Stimulated activated naive B cell treated with anti-CD40 and anti-IgM and Interleukin-4, amounts not matched to agents 10 μg/mL and 1 μg/mL and 100 μg/mL, for 72 hours (primary cell): ENCODE measurements around the gene GAPT.

Experiments used
- ATAC-seq, 2 donors: fragments of 150-1000 bp; cut with Tn5 transposase; replicated peaks; 2 replicates each; pipeline ENCODE4 v1.10.0; 2021; ENCODE audit warnings: moderate library complexity in 1 of 2
- DNase-seq: peaks from one replicate; pipeline ENCODE4 v3.0.0; 2021
- H3K27ac Mint-ChIP-seq: one replicate; pipeline ENCODE4 v1.8.0; 2022; ENCODE audit warnings: mild to moderate bottlenecking, mixed read lengths
- H3K27me3 Mint-ChIP-seq, 2 donors: one replicate each; pipeline ENCODE4 v1.8.0; 2022; ENCODE audit warnings: mixed read lengths in 2 of 2
- H3K36me3 Mint-ChIP-seq, 2 donors: one replicate each; pipeline ENCODE4 v1.8.0; 2022; ENCODE audit warnings: mixed read lengths in 2 of 2, mild to moderate bottlenecking in 1 of 2
- H3K4me1 Mint-ChIP-seq, 2 donors: one replicate each; pipeline ENCODE4 v1.8.0; 2022; ENCODE audit warnings: mixed read lengths in 2 of 2, mild to moderate bottlenecking in 1 of 2
- H3K4me3 Mint-ChIP-seq, 2 donors: one replicate each; pipeline ENCODE4 v1.8.0; 2022; ENCODE audit warnings: mild to moderate bottlenecking in 2 of 2, mixed read lengths in 2 of 2, moderate library complexity in 1 of 2
- H3K9me3 Mint-ChIP-seq, 2 donors: one replicate each; pipeline ENCODE4 v1.8.0; 2022; ENCODE audit warnings: mixed read lengths in 2 of 2, mild to moderate bottlenecking in 1 of 2

The GAPT gene

DNA sequence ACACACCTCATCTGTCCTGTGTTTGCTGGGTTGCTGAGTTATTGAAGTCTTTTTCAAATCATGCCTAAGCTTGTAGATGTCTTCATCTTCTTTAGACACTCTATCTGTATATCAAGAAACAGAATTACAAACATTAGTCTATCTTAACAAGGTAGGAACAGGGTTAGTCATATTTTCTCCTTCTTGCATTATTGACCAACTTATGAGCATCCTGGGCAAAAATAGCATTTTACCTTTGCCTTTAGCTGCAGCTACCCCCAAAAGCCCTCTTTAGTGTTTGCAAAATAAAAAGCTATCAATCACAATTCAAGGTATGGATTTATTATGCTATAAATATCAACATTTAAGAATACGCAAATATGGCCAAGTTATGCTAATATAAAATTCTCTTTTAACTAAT, 34.7 kb upstream of the GAPT start:
- Mint-ChIP-seq H3K27me3 (no peaks in the 10 kb centered on the region), H3K9me3 (no peaks in the 10 kb centered on the region), H3K36me3 (peaks cover 3 to 8% of the 10 kb centered on the region in 2 donors), H3K4me3 (no peak overlapping the region), H3K27ac (no peak overlapping the region), H3K4me1 (peaks cover 6 to 15% of the 10 kb centered on the region in 2 donors)
- ATAC-seq (no peak), DNase-seq (no peak)

DNA sequence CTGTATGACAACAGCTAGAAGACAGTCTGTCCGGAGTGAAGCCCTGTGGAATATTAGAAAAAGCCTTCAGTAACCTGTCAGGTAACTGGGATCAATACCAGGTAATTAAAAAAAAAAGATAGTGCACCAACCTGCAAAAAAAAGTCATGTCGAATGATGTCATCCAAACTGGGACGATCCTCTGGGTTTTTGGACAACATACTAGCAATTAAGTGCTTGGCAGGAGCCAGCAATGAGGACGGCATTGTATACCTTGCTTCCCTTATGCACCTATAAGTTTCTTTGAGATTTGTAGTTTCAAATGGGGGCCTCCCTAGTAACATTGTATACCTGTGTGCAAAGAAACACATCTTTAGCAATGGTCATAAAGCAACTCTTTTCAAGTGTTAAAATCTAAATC, 34.2 kb upstream of the GAPT start:
- H3K36me3 Mint-ChIP-seq: peaks cover 3 to 8% of the 10 kb centered on the region in 2 donors
- H3K27ac Mint-ChIP-seq: no peak overlapping the region
- no peaks in the 10 kb centered on the region for H3K9me3 Mint-ChIP-seq
- H3K4me3 Mint-ChIP-seq: no peak overlapping the region
- no peaks in the 10 kb centered on the region for H3K27me3 Mint-ChIP-seq
- DNase-seq (no peak), ATAC-seq (no peak)
- peaks cover 7 to 15% of the 10 kb centered on the region in 2 donors for H3K4me1 Mint-ChIP-seq

DNA sequence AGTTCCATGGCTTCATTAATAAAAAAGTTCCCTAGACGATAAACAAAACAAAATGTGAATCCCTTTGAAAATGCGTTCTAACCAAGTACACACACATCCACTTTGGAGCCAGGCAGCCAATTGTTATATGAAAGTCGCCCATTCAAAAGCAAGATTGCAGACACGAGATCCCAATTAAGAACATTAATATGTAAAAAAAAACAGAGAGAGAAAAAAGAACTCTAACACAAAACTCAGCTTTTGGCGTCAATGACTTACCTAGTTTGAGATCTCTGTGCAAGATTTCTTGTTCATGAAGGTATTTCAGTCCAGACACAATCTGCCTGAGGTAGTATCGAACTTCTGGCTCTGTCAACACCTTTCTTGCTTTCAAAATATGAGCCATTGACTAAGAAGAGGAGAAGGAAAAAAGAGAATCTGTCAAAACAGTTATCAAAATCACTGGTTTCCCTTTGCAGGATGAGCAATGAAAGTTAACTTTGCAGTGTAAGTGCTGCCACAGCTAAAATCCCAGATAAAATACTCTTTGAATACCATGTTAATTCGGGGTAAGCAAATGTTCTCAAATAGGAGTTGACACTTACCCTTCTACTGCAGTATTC, 33.0 kb upstream of the GAPT start:
- Mint-ChIP-seq H3K27ac (no peak overlapping the region), H3K27me3 (no peaks in the 10 kb centered on the region), H3K4me3 (peak overlapping the region in 1 of 2 donors; percentile 92), H3K36me3 (peaks cover 3 to 8% of the 10 kb centered on the region in 2 donors), H3K4me1 (peaks cover 7 to 15% of the 10 kb centered on the region in 2 donors), H3K9me3 (no peaks in the 10 kb centered on the region)
- no peak for DNase-seq
- no peak for ATAC-seq

DNA sequence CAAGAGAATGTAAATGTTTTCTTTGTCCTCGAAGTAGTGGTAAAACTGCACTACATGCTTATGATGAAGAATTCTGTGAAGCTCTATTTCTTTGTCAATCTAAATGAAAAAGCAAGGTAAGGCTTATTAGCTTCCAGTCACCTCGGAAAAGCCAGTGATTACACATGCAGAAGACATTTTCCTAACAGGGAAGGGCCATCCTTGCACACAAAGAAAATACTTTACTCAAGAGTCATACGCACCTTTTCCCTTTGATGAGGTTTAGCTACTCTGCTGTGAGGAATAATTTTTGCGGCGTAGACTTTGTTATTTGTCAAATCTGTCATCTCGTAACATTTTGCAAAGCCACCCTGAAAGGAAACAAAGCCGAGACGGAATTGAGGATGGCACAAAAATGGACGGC, 32.5 kb upstream of the GAPT start:
- Mint-ChIP-seq H3K4me3 (peak overlapping the region; percentile 86 to 92), H3K4me1 (peaks cover 7 to 15% of the 10 kb centered on the region in 2 donors), H3K36me3 (peaks cover 3 to 8% of the 10 kb centered on the region in 2 donors), H3K9me3 (no peaks in the 10 kb centered on the region), H3K27ac (no peak overlapping the region), H3K27me3 (no peaks in the 10 kb centered on the region)
- DNase-seq (no peak), ATAC-seq (no peak)

DNA sequence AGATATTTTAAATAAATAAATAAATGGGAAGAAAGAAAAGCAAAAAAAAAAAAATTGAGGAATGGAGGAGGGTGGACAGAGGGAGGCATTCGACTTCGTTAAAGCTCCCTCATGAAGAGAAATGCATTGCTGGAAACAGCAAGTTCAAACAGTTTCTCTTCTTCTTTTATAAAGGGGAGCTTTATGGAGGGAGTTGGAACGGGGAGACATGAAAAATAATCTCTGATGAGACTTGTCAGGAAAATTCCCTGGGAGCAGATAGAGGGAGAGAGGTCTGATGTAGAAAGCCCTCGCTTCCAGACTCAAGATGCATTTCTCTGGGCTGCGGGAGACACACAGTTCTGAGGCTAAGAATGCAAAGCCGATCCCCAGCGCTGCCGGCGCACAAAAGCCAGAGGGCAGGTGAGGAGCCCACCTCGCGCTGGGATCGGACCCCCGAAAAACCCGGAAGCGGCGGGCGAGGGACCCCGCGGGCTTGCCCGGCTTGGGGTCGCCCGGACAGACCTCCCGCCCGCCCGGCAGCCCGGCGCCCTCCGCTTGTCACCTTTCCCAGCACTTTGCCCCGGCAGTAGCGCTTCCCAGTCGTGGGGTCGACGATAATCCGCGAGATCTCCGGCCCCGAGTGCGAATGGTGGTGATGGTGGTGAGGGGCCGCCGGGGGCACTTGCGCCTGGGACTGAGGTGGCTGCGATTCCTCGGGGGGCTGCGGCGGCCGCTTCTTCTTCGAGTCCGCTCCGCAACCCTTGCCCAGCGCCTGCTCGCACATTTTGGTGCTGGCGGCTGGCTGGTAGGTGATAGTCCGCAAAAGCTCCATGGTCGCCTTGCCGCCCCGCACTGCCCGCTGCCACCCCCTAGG, 31.9 kb upstream of the GAPT start:
- peak; percentile 18 for DNase-seq
- ATAC-seq: peak; percentile 0 to 1
- Mint-ChIP-seq H3K4me3 (peak overlapping the region; percentile 86 to 92), H3K36me3 (peaks cover 3 to 8% of the 10 kb centered on the region in 2 donors), H3K4me1 (peaks cover 7 to 15% of the 10 kb centered on the region in 2 donors), H3K9me3 (no peaks in the 10 kb centered on the region), H3K27ac (peak overlapping the region; percentile 90), H3K27me3 (no peaks in the 10 kb centered on the region)

DNA sequence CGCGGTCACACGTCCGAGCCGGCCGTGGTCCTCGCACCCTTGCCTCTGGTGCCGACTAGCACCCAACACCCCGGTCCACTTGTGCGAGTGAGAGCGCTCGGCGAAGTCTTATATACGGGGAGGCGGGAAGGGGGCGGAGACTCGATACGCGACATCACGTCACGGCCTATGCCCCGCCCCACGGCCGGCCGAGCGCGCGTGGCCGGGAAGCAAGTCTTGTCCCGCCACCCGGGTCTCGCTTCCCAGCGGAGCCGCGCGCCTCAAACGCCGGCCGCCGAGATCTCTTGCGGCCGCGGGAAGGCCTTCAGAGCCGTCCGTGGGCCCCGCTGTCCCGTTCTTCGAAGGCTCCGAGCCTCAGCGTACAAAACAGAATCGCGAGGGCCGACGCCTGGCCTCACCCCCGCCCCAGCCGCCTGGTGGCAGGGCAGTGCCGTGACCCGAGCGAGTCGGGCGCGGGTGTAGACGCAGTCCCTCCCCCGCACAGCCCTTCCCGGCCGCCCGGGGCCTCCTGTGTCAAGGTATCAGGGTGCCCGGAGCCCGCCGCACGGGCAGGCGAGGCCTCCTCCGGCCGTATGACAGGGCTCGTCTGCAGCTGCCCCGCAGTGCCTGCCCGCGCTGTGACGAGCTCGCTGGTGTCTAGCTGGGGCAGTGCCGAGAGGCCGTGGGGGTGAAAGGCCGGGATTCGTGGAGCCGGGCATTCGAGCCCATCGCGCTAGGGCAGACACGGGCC, 31.1 kb upstream of the GAPT start, which contains the start of gene PLK2:
PLK2 (minus strand) TSS at position 85 of the 730 bp plus-strand sequence. CDS start 127 bp downstream, outside the sequence.
- Mint-ChIP-seq H3K4me1 (peaks cover 7 to 15% of the 10 kb centered on the region in 2 donors), H3K36me3 (peaks cover 0 to 2% of the 10 kb centered on the region in 2 donors), H3K27ac (peak within 1 kb of the TSS; percentile 90), H3K4me3 (peak within 1 kb of the TSS; percentile 86 to 92), H3K9me3 (no peaks in the 10 kb centered on the region), H3K27me3 (no peaks in the 10 kb centered on the region)
- DNase-seq (peak; percentile 84), ATAC-seq (peak; percentile 82 to 84)

DNA sequence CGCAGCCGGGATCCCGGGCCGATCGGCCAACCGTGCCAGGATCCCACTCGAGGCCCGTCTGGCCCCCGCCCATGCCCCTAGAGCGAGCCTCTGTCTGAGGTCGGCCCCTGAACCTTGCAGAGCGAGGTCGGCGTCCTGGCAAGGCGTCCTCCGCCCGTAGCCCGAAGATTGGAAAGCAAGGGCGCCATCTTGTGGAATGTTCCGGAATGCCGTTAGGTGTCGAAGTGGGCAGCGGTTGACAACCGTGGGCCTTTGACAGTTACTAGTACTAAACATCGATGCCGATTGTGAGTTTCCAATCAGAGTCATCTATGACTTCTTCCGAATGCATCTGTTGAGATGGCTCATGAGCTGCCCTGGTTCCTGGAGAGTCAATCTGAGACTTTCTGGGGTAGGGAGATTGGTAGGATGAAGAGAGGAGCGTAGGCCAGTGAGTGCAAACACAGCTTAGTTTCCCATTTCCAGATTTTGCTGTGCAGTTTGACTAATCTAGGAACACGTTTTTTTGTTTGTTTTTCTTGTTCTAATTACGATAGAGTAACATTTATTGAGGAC, 30.4 kb upstream of the GAPT start:
- H3K9me3 Mint-ChIP-seq: no peaks in the 10 kb centered on the region
- H3K27ac Mint-ChIP-seq: peak overlapping the region; percentile 90
- DNase-seq: peak; percentile 88
- peak; percentile 77 for ATAC-seq
- H3K4me1 Mint-ChIP-seq: peaks cover 7 to 15% of the 10 kb centered on the region in 2 donors
- no peaks in the 10 kb centered on the region for H3K27me3 Mint-ChIP-seq
- H3K36me3 Mint-ChIP-seq: no peaks in the 10 kb centered on the region
- peak overlapping the region; percentile 86 to 92 for H3K4me3 Mint-ChIP-seq

DNA sequence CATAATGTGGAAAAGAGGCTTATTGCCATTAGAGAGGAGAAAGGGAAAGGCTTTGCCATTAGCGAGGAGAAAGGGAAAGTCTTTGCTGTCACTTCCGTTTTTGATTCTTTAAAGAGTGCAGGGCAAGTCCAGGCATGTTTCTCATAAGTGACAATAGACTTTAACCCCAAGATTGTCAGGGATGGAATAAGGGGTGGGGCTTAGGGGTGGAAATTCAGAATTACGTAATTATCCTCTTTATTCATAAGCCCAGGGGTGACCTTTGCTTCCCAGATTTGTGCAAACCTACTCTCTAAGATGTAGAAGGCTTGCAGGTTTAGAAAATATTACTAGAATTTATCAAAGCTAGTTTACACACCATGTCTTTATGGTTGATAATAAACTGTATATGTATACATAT, 29.1 kb upstream of the GAPT start:
- Mint-ChIP-seq H3K36me3 (no peaks in the 10 kb centered on the region), H3K27me3 (no peaks in the 10 kb centered on the region), H3K9me3 (no peaks in the 10 kb centered on the region), H3K4me3 (no peak overlapping the region), H3K27ac (no peak overlapping the region), H3K4me1 (peaks cover 13 to 21% of the 10 kb centered on the region in 2 donors)
- ATAC-seq (no peak), DNase-seq (no peak)

DNA sequence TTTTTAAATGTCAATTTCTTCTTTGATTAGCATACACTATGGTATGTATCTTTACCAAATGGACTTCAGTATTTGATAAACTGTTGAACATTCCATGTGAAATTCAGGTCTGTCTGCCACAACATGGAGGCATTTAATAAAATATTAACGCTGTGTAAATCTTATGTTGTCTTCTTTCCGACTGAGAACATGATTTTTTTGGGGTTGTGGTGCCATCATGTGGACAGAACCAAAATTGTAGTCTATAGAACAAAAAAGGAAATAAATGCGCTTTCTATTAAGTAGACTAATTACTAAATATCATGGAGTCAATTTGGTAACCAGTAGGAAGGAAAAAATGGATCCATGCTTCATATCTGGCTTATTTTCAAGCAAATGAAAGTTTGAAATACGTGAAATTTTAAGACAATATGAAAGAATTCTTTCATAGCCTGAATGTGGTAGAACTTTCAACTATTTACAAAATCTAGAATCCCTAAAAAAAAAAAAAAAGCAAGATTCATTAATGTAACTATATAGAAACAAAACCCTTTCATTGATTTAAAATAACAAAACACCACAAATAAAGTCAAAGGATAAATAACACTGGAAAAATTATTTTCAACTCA, 28.5 kb upstream of the GAPT start:
- no peak for ATAC-seq
- Mint-ChIP-seq H3K4me1 (peaks cover 13 to 24% of the 10 kb centered on the region in 2 donors), H3K4me3 (no peak overlapping the region), H3K27ac (no peak overlapping the region), H3K27me3 (no peaks in the 10 kb centered on the region), H3K36me3 (no peaks in the 10 kb centered on the region), H3K9me3 (no peaks in the 10 kb centered on the region)
- DNase-seq: no peak

DNA sequence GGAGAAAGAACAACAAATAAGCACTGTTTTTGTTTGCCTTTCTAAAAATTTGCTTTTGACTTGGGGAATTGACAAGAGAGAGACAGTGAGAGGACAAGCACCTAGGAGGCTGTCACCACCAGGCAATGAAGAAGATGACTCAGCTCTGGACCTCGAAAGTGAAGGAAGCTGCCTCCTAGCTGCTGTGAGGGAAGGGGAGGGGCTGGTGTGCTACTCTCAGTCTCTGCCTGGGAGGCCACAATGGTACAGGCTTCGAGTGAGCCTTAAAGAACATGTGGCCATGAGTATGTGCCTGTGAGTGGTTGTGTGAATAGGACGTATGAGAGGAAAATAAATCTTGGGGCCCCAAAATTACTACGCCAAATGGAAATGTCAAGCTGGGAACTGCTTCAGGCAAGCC, 24.3 kb upstream of the GAPT start:
- Mint-ChIP-seq H3K27ac (no peak overlapping the region), H3K36me3 (no peaks in the 10 kb centered on the region), H3K9me3 (no peaks in the 10 kb centered on the region), H3K4me3 (no peak overlapping the region), H3K4me1 (peaks cover 10 to 23% of the 10 kb centered on the region in 2 donors), H3K27me3 (no peaks in the 10 kb centered on the region)
- DNase-seq (no peak), ATAC-seq (peak; percentile 81 to 95)

DNA sequence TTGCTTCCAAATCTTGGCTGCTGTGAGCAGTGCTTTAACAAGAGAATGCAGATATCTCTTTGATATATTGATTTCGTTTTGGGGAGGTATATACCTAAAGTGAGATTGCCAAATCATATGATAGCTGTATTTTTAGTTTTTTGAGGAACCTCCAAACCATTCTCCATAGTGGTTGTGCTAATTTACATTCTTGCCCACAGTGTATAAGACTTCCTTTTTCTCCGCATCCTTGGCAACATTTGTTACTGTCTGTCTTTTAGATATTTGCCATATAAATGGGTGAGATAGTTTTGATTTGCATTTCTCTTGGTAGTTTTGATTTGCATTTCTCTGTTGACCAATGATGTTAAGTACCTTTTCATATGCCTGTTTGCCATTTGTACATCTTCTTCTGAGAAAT, 21.3 kb upstream of the GAPT start:
- no peaks in the 10 kb centered on the region for H3K27me3 Mint-ChIP-seq
- no peak overlapping the region for H3K27ac Mint-ChIP-seq
- DNase-seq: no peak
- no peak overlapping the region for H3K4me3 Mint-ChIP-seq
- peaks cover 10 to 23% of the 10 kb centered on the region in 2 donors for H3K4me1 Mint-ChIP-seq
- peaks cover 0 to 5% of the 10 kb centered on the region in 2 donors for H3K36me3 Mint-ChIP-seq
- ATAC-seq: peak in 1 of 2 donors; percentile 39
- H3K9me3 Mint-ChIP-seq: peaks cover 2 to 7% of the 10 kb centered on the region in 2 donors

DNA sequence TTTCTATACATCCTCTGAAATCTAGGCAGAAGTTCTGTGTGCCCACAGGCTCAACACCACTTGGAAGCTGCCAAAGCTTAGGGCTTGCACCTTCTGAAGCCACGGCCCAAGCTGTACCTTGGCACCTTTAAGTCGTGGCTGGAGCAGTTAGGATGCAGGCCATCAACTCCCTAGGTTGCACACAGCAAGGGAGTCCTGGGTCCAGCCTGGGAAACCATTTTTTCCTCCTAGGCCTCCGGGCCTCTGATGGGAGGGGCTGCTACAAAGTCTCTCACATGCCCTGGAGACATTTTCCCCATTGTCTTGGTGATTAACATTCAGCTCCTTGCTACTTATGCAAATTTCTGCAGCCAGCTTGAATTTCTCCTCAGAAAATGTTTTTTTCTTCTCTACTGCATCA, 15.8 kb upstream of the GAPT start:
- H3K9me3 Mint-ChIP-seq: peaks cover 8 to 12% of the 10 kb centered on the region in 2 donors
- peaks cover 7 to 12% of the 10 kb centered on the region in 2 donors for H3K36me3 Mint-ChIP-seq
- ATAC-seq: no peak
- H3K4me3 Mint-ChIP-seq: no peak overlapping the region
- H3K27ac Mint-ChIP-seq: no peak overlapping the region
- H3K27me3 Mint-ChIP-seq: no peaks in the 10 kb centered on the region
- H3K4me1 Mint-ChIP-seq: peaks cover 9 to 22% of the 10 kb centered on the region in 2 donors
- no peak for DNase-seq

DNA sequence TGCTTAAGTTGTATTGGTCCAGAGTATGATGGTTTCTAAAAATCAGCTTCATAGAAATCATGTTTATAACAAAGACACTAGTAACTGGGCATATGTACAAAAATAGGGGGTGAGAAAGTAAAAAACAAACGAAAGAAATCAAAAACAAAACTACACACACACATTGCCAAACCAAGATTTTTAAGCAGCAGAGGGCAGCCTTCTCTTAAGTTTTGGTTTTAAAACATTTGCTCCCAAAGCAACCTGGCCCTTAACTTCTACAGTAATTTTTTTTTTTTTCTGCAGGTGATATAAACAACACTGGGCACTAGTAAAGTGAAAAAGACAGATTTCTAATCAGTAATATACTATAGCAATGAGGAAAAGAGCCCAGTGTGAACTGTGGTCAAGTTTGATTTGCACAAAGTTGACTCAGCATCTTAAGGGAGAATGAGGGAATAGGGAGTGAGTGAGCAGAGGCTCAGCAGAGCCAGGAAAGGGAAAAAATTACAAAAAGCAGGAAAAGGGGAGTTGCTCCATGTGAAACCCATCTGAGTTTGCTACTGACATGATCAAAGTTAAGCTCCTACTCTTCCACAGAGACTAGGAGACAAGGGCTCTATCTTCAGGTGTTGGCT, 13.4 kb upstream of the GAPT start:
- Mint-ChIP-seq H3K4me1 (peaks cover 9 to 18% of the 10 kb centered on the region in 2 donors), H3K9me3 (peaks cover 8 to 12% of the 10 kb centered on the region in 2 donors), H3K27me3 (no peaks in the 10 kb centered on the region), H3K4me3 (peak overlapping the region in 1 of 2 donors; percentile 18), H3K36me3 (peaks cover 7 to 12% of the 10 kb centered on the region in 2 donors), H3K27ac (no peak overlapping the region)
- ATAC-seq (peak; percentile 41 to 48), DNase-seq (no peak)
